ENCODE measurements around the gene CPEB4. TPM values are rescaled to one million over a fixed set of nuclear protein-coding genes. Genes with fewer than 3 reads are reported as not detected.

The CPEB4 gene
- total and polyA plus RNA-seq, 2 of the 4 experiments (the other 2 are of a cell fraction): 7.8 to 22.6 TPM

DNA sequence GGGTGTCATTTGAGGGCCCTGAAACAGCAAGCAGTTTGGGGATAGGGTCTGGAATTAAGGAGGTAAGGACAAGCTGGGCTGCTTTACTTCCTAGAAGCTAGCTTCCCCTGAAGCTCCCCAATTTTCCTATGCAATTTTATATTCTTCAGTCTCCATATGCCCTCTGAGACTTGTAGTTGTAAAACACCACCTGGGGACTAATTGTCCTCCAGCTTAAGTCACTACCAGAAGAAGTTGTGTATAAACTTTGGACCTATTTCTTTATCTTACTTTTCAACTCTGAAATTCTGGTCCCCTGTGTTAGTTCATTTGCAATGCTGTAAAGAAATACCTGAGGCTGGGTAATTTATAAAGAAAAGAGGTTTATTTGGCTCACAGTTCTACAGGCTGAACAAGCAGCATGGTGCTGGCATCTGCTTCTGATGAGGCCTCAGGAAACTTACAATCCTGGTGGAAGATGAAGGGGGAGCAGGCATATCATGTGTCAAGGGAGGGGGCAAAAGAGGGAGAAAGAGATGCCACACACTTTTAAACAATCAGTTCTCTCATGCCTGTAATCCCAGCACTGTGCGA lies 41.1 kb upstream of the CPEB4 start:
- no peak overlapping the region for H2BK5ac ChIP-seq (ENCODE audit: low read depth, low read length, poor library complexity, severe bottlenecking)
- no peak overlapping the region for H3K9ac ChIP-seq (ENCODE audit: low read depth, low read length)
- no TSS peak for BruUV-seq (replicated peaks)
- H3K9me1 ChIP-seq (ENCODE audit: insufficient read depth, low read length): no peaks in the 10 kb centered on the region
- no peak overlapping the region for H3K4me3 ChIP-seq (ENCODE audit: insufficient read depth, low read depth, low read length)
- intact Hi-C loops (cut with micrococcal nuclease): no loop called here
- H3K4ac ChIP-seq (ENCODE audit: low read depth, low read length): no peak overlapping the region
- H2BK15ac ChIP-seq (ENCODE audit: low read depth, low read length): no peak overlapping the region
- no peaks in the 10 kb centered on the region for H4K20me1 ChIP-seq (ENCODE audit: insufficient read depth, low read length)
- in situ Hi-C loops (cut with MboI; ENCODE audit: low sequenced_read_pairs): no loop called here
- no peak overlapping the region for H4K8ac ChIP-seq (ENCODE audit: low read depth in 2 of 2, low read length in 2 of 2)
- peaks cover 12% of the 10 kb centered on the region for H3K9me3 ChIP-seq (ENCODE audit: control insufficient read depth, insufficient read depth, low read length)
- H3K27ac ChIP-seq (ENCODE audit: insufficient read depth, low read length): no peak overlapping the region
- ChIA-PET POLR2A (ENCODE audit: unreplicated experiment) (no interaction called here), CTCF (interaction anchor here (1.0 kb wide), 1 partner anchor 16 kb away, joined by 5 read pairs; no protein-coding TSS in a partner anchor)
- no peak overlapping the region for H3K18ac ChIP-seq (ENCODE audit: low read depth, low read length)
- no peak overlapping the region for H2BK120ac ChIP-seq (ENCODE audit: low read depth, low read length)
- no CpG with 5 or more reads among the region's 1 CpG for WGBS, 2 experiments (ENCODE audit: extremely low coverage in 2 of 2, insufficient read length in 1 of 2)
- H2BK20ac ChIP-seq (ENCODE audit: low read depth, low read length): no peak overlapping the region
- dilution Hi-C loops (cut with HindIII; ENCODE audit: low sequenced_read_pairs, unreplicated experiment): no loop called here
- no peak overlapping the region for H2AK9ac ChIP-seq (replicated peaks; ENCODE audit: low read depth, low read length, poor library complexity)
- H3K56ac ChIP-seq (ENCODE audit: extremely low read depth, insufficient read depth, low read length): no peak overlapping the region
- no peak overlapping the region for H3K4me2 ChIP-seq (ENCODE audit: low read depth, low read length)
- no peaks in the 10 kb centered on the region for H3K79me1 ChIP-seq (ENCODE audit: low read depth in 1 of 2, low read length in 2 of 2)
- peaks cover 12% of the 10 kb centered on the region for H3K27me3 ChIP-seq (ENCODE audit: control insufficient read depth, insufficient read depth, low read length)
- DNase-seq (no peak), ATAC-seq (ENCODE audit: low read depth) (no peak)
- H3K4me1 ChIP-seq (ENCODE audit: control insufficient read depth, insufficient read depth, low read length): no peaks in the 10 kb centered on the region
- no peak overlapping the region for H4K91ac ChIP-seq (ENCODE audit: insufficient read depth, low read depth, low read length)
- H2AK5ac ChIP-seq (ENCODE audit: low read depth, low read length): no peak overlapping the region
- H4K5ac ChIP-seq (ENCODE audit: low read depth, low read length): no peak overlapping the region
- H2AFZ ChIP-seq (replicated peaks; ENCODE audit: low read length, poor library complexity): no peak overlapping the region
- no peaks in the 10 kb centered on the region for H3K36me3 ChIP-seq (ENCODE audit: control insufficient read depth, insufficient read depth, low read length)
- TF ChIP-seq, protein P1, sequence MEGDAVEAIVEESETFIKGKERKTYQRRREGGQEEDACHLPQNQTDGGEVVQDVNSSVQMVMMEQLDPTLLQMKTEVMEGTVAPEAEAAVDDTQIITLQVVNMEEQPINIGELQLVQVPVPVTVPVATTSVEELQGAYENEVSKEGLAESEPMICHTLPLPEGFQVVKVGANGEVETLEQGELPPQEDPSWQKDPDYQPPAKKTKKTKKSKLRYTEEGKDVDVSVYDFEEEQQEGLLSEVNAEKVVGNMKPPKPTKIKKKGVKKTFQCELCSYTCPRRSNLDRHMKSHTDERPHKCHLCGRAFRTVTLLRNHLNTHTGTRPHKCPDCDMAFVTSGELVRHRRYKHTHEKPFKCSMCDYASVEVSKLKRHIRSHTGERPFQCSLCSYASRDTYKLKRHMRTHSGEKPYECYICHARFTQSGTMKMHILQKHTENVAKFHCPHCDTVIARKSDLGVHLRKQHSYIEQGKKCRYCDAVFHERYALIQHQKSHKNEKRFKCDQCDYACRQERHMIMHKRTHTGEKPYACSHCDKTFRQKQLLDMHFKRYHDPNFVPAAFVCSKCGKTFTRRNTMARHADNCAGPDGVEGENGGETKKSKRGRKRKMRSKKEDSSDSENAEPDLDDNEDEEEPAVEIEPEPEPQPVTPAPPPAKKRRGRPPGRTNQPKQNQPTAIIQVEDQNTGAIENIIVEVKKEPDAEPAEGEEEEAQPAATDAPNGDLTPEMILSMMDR (conservative IDR thresholded peaks at IDR 0.05; ENCODE audit: low read depth, low read length): no peak
- TF ChIP-seq BHLHE40 (IDR thresholded peaks at IDR 0.05; ENCODE audit: low read depth, low read length) (no peak), NFE2L2 (IDR thresholded peaks at IDR 0.05; ENCODE audit: low read depth, low read length) (no peak), SMC3 (IDR thresholded peaks at IDR 0.05; ENCODE audit: low read depth, low read length) (no peak), RAD21 (IDR thresholded peaks at IDR 0.05; ENCODE audit: low read length) (no peak), MAZ (IDR thresholded peaks at IDR 0.05; ENCODE audit: borderline replicate concordance, low read depth, low read length) (no peak), CEBPB (IDR thresholded peaks at IDR 0.05; ENCODE audit: low read depth, low read length) (no peak), CHD1 (IDR thresholded peaks at IDR 0.05; ENCODE audit: low read depth, low read length) (no peak), MXI1 (IDR thresholded peaks at IDR 0.05; ENCODE audit: borderline replicate concordance, low read depth, low read length) (no peak)
- TF ChIP-seq, protein P2, sequence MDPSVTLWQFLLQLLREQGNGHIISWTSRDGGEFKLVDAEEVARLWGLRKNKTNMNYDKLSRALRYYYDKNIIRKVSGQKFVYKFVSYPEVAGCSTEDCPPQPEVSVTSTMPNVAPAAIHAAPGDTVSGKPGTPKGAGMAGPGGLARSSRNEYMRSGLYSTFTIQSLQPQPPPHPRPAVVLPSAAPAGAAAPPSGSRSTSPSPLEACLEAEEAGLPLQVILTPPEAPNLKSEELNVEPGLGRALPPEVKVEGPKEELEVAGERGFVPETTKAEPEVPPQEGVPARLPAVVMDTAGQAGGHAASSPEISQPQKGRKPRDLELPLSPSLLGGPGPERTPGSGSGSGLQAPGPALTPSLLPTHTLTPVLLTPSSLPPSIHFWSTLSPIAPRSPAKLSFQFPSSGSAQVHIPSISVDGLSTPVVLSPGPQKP (IDR thresholded peaks at IDR 0.05; ENCODE audit: borderline replicate concordance, low read depth, low read length): no peak
- H3K14ac ChIP-seq (replicated peaks; ENCODE audit: low read depth, low read length): no peak overlapping the region
- no peak overlapping the region for H3K23ac ChIP-seq (ENCODE audit: low read depth, low read length)

Data from IMR-90 (cell line).